HCT116 (cell line): ENCODE measurements around the gene S100A3. TPM values are rescaled to one million over a fixed set of nuclear protein-coding genes. Genes with fewer than 3 reads are reported as not detected.

Source experiments
- ATAC-seq: fragments of 200-7000 bp; cut with Tn5 transposase; 2 replicates; pipeline ENCODE4 v1.9.1; 2020; ENCODE audit warnings: mild to moderate bottlenecking, moderate library complexity
- BruUV-seq: library from RNA; stranded (reverse); fragments of 400-500 nt; replicated peaks from 2 replicates; lab custom pipeline; 2021; lab: Mats Ljungman, UMichigan
- CTCF ChIA-PET: fragments of 300-600 bp; sonication (Branson Sonifier 250); formaldehyde crosslinking; loops from one replicate; lab custom pipeline; 2021; ENCODE audit warnings: antibody characterized with exemption; lab: Charles Lee
- POLR2A ChIA-PET: fragments of 300-600, 350-600 bp; sonication (Branson Sonifier 250); formaldehyde crosslinking; loops from one replicate; lab custom pipeline; 2021; ENCODE audit warnings: antibody characterized with exemption; lab: Charles Lee
- RAD21 ChIA-PET, 2 experiments: fragments of 300-600 bp; sonication (Branson Sonifier 250); formaldehyde crosslinking; loops; one replicate each; lab custom pipeline; 2023; ENCODE audit warnings: low total read pairs in 2 of 2; ENCODE audit not compliant: uncharacterized antibody in 2 of 2, unreplicated experiment in 2 of 2, low non-redundant PET in 1 of 2; lab: Charles Lee
- DNase-seq: peaks from one replicate; pipeline ENCODE4 v3.0.0-alpha.2; 2010; ENCODE audit warnings: low read depth, low spot score
- H2AFZ ChIP-seq: fragments of 200-600 bp; shearing (Covaris generic), sonication (generic); 2 replicates; pipeline ENCODE4 v1.6.1; 2017; ENCODE audit warnings: low read depth, mixed run types, mixed read lengths, antibody characterized with exemption, low read length; ENCODE audit not compliant: poor library complexity, severe bottlenecking
- H3K27ac ChIP-seq: 2 replicates; pipeline ENCODE4 v1.5.1; 2012; ENCODE audit warnings: low read depth, low read length
- H3K27me3 ChIP-seq: fragments of 200-600 bp; sonication (generic); 2 replicates; pipeline ENCODE4 v1.6.1; 2016; ENCODE audit warnings: mixed run types, low read length, mixed read lengths; ENCODE audit not compliant: insufficient read depth
- H3K36me3 ChIP-seq, 2 experiments: fragments of 200-500 bp in 1 of 2; fragments of 200-600 bp in 1 of 2; sonication (Bioruptor generic) in 1 of 2; sonication (generic) in 1 of 2; 2 replicates each; pipeline versions ENCODE4 v1.5.1 to v1.6.1; 2014 to 2016; ENCODE audit warnings: low read length in 2 of 2, inconsistent platforms in 1 of 2, mixed read lengths in 1 of 2, mixed run types in 1 of 2; ENCODE audit not compliant: insufficient read depth in 2 of 2, control insufficient read depth in 1 of 2
- H3K4me1 ChIP-seq, 2 experiments: fragments of 200-600 bp in 1 of 2; sonication (generic) in 1 of 2; 2 replicates each; pipeline versions ENCODE4 v1.5.1 to v1.6.1; 2012 to 2017; ENCODE audit warnings: low read length in 2 of 2, inconsistent platforms in 1 of 2, mild to moderate bottlenecking in 1 of 2, mixed read lengths in 1 of 2, mixed run types in 1 of 2, moderate library complexity in 1 of 2; ENCODE audit not compliant: insufficient read depth in 2 of 2, control insufficient read depth in 1 of 2
- H3K4me2 ChIP-seq: fragments of 200-600 bp; sonication (generic); 2 replicates; pipeline ENCODE4 v1.6.1; 2017; ENCODE audit warnings: mixed run types, low read length, mixed read lengths
- H3K4me3 ChIP-seq, 2 experiments: fragments of 200-600 bp in 1 of 2; sonication (generic) in 1 of 2; replicated peaks in 1 of 2; 2 replicates each; pipeline ENCODE4 v1.5.1; 2011 to 2016; ENCODE audit warnings: low read length in 2 of 2, control low read depth in 1 of 2, low read depth in 1 of 2, mild to moderate bottlenecking in 1 of 2, mixed read lengths in 1 of 2, mixed run types in 1 of 2
- H3K79me2 ChIP-seq: fragments of 200-600 bp; sonication (generic); 2 replicates; pipeline ENCODE4 v1.6.1; 2017; ENCODE audit warnings: mild to moderate bottlenecking, mixed run types, low read length, moderate library complexity, mixed read lengths; ENCODE audit not compliant: insufficient read depth
- H3K9ac ChIP-seq: fragments of 200-600 bp; sonication (generic); 2 replicates; pipeline ENCODE4 v1.6.1; 2016; ENCODE audit warnings: low read length, mixed read lengths
- H3K9me2 ChIP-seq: fragments of 200-600 bp; sonication (generic), shearing (Covaris generic); 2 replicates; pipeline ENCODE4 v1.6.1; 2017; ENCODE audit warnings: mixed run types, mild to moderate bottlenecking, moderate library complexity; ENCODE audit not compliant: insufficient read depth
- H3K9me3 ChIP-seq, 2 experiments: fragments of 200-500 bp in 1 of 2; fragments of 200-600 bp in 1 of 2; sonication (Bioruptor generic) in 1 of 2; sonication (generic) in 1 of 2; 2 replicates each; pipeline ENCODE4 v1.6.1; 2014 to 2017; ENCODE audit warnings: low read length in 2 of 2, mixed read lengths in 2 of 2, inconsistent platforms in 1 of 2, low read depth in 1 of 2, mild to moderate bottlenecking in 1 of 2, mixed run types in 1 of 2, moderate library complexity in 1 of 2; ENCODE audit not compliant: control insufficient read depth in 1 of 2, insufficient read depth in 1 of 2
- H4K20me1 ChIP-seq: fragments of 200-600 bp; sonication (generic), shearing (Covaris generic); 2 replicates; pipeline ENCODE4 v1.6.1; 2017; ENCODE audit warnings: mixed run types, mild to moderate bottlenecking, moderate library complexity; ENCODE audit not compliant: insufficient read depth
- CEBPB ChIP-seq: IDR thresholded peaks from 2 replicates; pipeline ENCODE4 v1.6.1; 2012; ENCODE audit warnings: low read depth
- EGR1 ChIP-seq: IDR thresholded peaks from 2 replicates; pipeline ENCODE4 v1.6.1; 2012; ENCODE audit warnings: low read depth
- ELF1 ChIP-seq: IDR thresholded peaks from 2 replicates; pipeline ENCODE4 v1.6.1; 2012; ENCODE audit warnings: low read depth, borderline replicate concordance
- EZH2 ChIP-seq: fragments of 200-600 bp; sonication (generic); IDR thresholded peaks from 2 replicates; pipeline ENCODE4 v1.6.1; 2017; ENCODE audit warnings: antibody characterized with exemption, mixed run types
- MAX ChIP-seq: IDR thresholded peaks from 2 replicates; pipeline ENCODE4 v1.6.1; 2012
- POLR2A ChIP-seq: IDR thresholded peaks from 2 replicates; pipeline ENCODE4 v1.7.0; 2011; ENCODE audit warnings: borderline replicate concordance; ENCODE audit not compliant: insufficient read depth, insufficient read length; ENCODE audit errors: extremely low read depth
- SIN3A ChIP-seq: IDR thresholded peaks from 2 replicates; pipeline ENCODE4 v1.6.1; 2012; ENCODE audit warnings: low read depth
- SP1 ChIP-seq: IDR thresholded peaks from 2 replicates; pipeline ENCODE4 v1.6.1; 2012; ENCODE audit warnings: low read depth
- SRF ChIP-seq: IDR thresholded peaks from 2 replicates; pipeline ENCODE4 v1.6.1; 2012; ENCODE audit warnings: low read depth
- YY1 ChIP-seq: IDR thresholded peaks from 2 replicates; pipeline ENCODE4 v1.6.1; 2011; ENCODE audit warnings: low read length, low read depth, moderate library complexity, mild to moderate bottlenecking; ENCODE audit not compliant: insufficient replicate concordance; ENCODE audit errors: extremely low read depth
- ZFX ChIP-seq: fragments of 450-650 bp; IDR thresholded peaks from 2 replicates; pipeline ENCODE4 v1.6.1; 2017
- ZNF274 ChIP-seq: fragments of 200-500 bp; sonication (Bioruptor generic); IDR thresholded peaks from 2 replicates; pipeline ENCODE4 v1.6.1; 2014; ENCODE audit warnings: mild to moderate bottlenecking, low read depth, low read length, inconsistent platforms
- intact Hi-C: fragments of 100-400 bp; cut with micrococcal nuclease; formaldehyde crosslinking; loops from 2 replicates; pipeline ENCODE4 v1.10.0; 2022
- total RNA-seq: library from RNA; stranded (reverse); gene quantifications from one replicate; pipeline ENCODE4 v1.2.1, GENCODE V29; 2021; ENCODE audit not compliant: unreplicated experiment
- TF ChIP-seq, protein P1 (sequence below): IDR thresholded peaks from 2 replicates; pipeline ENCODE4 v1.6.1; 2012; ENCODE audit warnings: low read depth
- TF ChIP-seq, protein P2 (sequence below): IDR thresholded peaks from 2 replicates; pipeline ENCODE4 v1.6.1; 2011; ENCODE audit warnings: mild to moderate bottlenecking, low read length, moderate library complexity; ENCODE audit not compliant: insufficient replicate concordance; ENCODE audit errors: extremely low read depth

Gene S100A3
- total RNA-seq, 1 experiment from 2014 or later, result 4.2 TPM

DNA sequence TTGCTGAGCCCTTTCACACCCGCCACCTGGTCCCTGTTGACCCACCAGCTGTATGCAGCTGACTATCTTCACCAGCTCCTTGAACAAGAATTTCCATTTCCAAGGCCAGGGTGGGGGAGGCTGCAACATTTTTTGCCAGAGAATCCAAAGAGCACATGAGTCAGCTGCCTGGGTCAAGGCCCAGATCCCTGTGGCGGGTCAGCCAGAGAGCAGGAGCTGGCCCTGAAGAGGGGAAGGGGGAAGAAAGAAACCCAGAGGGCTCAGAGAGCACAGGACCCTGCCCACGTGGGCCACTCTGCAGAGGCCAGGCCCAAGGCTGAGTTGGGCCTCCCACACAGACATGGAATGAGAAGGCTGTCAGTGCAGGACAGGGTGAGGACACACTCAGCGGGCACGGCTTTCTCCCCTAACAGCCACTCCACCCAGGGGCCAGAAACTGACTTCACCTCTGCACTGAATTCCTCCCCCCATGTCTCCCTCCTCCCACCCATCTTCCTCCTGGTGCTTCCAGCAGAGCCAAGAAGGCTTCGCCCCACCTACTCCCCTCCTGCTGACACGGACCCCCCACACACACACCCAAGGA lies 42.1 kb downstream of the S100A3 start (continued):
- TF ChIP-seq SRF, result no peak
- TF ChIP-seq ZNF274, result no peak
- no peak; the same call in 1 of the 2 replicates for TF ChIP-seq EGR1
- TF ChIP-seq EZH2, result no peak

GRCh38 chr1:153506386-153506785 lies 42.7 kb downstream of the S100A3 start:
- H2AFZ ChIP-seq, result no peak overlapping the region

More at GRCh38 chr1:153506386-153506785, 42.7 kb downstream of the S100A3 start:
- H3K4me1 ChIP-seq, result peaks cover 17 to 52% of the 10 kb centered on the region in 2 experiments
- H3K9ac ChIP-seq, result peak overlapping the region; percentile 47
- no peaks in the 10 kb centered on the region for H4K20me1 ChIP-seq
- no peaks in the 10 kb centered on the region for H3K36me3 ChIP-seq
- DNase-seq, result no peak
- H3K27me3 ChIP-seq, result no peaks in the 10 kb centered on the region
- ChIA-PET RAD21 (interaction anchor here in 1 of 2 experiments (0.9 kb wide), 1 partner anchor 61 kb away, joined by 3 read pairs; no protein-coding TSS in a partner anchor), CTCF (interaction anchor here (1.3 to 1.8 kb wide), 4 partner anchors 9 to 153 kb away, joined by 4 read pairs; no protein-coding TSS in a partner anchor), POLR2A (interaction anchor here (1.3 to 1.5 kb wide), 2 partner anchors 45 to 60 kb away, joined by 3 to 4 read pairs; no protein-coding TSS in a partner anchor)
- intact Hi-C loops, result loop anchor here (5.0 kb wide), 1 partner anchor 481 kb away; the partner anchor contains the start of gene RAB13
- no TSS peak for BruUV-seq
- no peak overlapping the region for H3K4me3 ChIP-seq
- H3K9me2 ChIP-seq, result no peaks in the 10 kb centered on the region
- H3K79me2 ChIP-seq, result no peaks in the 10 kb centered on the region
- H3K27ac ChIP-seq, result peak overlapping the region; percentile 19; the same call in 1 of the 2 replicates
- ATAC-seq, result peak; percentile 2; the same call in 1 of the 2 replicates
- peak overlapping the region; percentile 65 for H3K4me2 ChIP-seq
- no peaks in the 10 kb centered on the region for H3K9me3 ChIP-seq
- TF ChIP-seq SP1 (no peak), ELF1 (no peak), SIN3A (no peak), CEBPB (no peak), ZNF274 (no peak), ZFX (no peak), YY1 (no peak), POLR2A (no peak), EGR1 (no peak), MAX (no peak)
- TF ChIP-seq, protein P1, sequence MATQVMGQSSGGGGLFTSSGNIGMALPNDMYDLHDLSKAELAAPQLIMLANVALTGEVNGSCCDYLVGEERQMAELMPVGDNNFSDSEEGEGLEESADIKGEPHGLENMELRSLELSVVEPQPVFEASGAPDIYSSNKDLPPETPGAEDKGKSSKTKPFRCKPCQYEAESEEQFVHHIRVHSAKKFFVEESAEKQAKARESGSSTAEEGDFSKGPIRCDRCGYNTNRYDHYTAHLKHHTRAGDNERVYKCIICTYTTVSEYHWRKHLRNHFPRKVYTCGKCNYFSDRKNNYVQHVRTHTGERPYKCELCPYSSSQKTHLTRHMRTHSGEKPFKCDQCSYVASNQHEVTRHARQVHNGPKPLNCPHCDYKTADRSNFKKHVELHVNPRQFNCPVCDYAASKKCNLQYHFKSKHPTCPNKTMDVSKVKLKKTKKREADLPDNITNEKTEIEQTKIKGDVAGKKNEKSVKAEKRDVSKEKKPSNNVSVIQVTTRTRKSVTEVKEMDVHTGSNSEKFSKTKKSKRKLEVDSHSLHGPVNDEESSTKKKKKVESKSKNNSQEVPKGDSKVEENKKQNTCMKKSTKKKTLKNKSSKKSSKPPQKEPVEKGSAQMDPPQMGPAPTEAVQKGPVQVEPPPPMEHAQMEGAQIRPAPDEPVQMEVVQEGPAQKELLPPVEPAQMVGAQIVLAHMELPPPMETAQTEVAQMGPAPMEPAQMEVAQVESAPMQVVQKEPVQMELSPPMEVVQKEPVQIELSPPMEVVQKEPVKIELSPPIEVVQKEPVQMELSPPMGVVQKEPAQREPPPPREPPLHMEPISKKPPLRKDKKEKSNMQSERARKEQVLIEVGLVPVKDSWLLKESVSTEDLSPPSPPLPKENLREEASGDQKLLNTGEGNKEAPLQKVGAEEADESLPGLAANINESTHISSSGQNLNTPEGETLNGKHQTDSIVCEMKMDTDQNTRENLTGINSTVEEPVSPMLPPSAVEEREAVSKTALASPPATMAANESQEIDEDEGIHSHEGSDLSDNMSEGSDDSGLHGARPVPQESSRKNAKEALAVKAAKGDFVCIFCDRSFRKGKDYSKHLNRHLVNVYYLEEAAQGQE, result no peak
- TF ChIP-seq, protein P2, sequence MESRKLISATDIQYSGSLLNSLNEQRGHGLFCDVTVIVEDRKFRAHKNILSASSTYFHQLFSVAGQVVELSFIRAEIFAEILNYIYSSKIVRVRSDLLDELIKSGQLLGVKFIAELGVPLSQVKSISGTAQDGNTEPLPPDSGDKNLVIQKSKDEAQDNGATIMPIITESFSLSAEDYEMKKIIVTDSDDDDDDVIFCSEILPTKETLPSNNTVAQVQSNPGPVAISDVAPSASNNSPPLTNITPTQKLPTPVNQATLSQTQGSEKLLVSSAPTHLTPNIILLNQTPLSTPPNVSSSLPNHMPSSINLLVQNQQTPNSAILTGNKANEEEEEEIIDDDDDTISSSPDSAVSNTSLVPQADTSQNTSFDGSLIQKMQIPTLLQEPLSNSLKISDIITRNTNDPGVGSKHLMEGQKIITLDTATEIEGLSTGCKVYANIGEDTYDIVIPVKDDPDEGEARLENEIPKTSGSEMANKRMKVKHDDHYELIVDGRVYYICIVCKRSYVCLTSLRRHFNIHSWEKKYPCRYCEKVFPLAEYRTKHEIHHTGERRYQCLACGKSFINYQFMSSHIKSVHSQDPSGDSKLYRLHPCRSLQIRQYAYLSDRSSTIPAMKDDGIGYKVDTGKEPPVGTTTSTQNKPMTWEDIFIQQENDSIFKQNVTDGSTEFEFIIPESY, result no peak
